CD4-positive, alpha-beta T cell treated with Interleukin-12 subunit alpha and Interleukin-12 subunit beta, for 1 hour (primary cell): ENCODE results near the gene DPPA2.
"Not testable (repeated sequence)": the region's sequence is repeated elsewhere in the genome, so short reads cannot be mapped to it uniquely, and the experiment has no call there.

Experiments
- DNase-seq: peaks from one replicate; pipeline ENCODE4 v3.0.0-alpha.2; 2020

DPPA2 gene, protein sequence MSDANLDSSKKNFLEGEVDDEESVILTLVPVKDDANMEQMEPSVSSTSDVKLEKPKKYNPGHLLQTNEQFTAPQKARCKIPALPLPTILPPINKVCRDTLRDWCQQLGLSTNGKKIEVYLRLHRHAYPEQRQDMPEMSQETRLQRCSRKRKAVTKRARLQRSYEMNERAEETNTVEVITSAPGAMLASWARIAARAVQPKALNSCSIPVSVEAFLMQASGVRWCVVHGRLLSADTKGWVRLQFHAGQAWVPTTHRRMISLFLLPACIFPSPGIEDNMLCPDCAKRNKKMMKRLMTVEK

DNA sequence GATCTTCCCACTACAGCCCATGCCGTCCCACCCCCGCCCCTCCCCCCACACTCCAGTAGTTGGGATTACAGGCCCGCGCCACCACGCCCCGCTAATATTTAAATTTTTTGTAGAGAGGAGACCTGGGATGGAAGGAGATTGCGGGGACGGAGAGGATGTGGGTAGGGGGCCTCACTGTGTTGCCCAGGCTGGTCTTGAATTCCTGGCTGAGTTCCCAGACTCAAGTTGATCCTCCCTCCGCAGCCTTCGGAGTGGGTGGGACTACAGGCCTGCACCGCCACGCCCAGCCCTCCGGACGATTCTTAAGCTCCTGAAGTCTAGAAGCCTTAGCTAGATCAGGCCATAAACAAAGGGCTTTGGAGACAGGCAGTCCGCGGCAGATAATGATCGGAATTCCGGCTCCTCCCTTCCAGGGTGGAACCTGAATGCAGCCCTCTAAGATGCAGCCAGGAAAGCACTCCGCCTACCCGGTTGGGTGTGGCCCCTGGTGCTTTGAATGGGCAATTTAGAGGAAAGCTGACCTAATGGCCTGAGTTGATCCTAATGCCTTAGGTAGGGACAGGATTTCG is at the start of gene DPPA2:
DPPA2 (minus strand) TSS at position 356 of the 569 bp plus-strand sequence. CDS start 1,975 bp downstream, outside the sequence.
- no peak for DNase-seq

DNA sequence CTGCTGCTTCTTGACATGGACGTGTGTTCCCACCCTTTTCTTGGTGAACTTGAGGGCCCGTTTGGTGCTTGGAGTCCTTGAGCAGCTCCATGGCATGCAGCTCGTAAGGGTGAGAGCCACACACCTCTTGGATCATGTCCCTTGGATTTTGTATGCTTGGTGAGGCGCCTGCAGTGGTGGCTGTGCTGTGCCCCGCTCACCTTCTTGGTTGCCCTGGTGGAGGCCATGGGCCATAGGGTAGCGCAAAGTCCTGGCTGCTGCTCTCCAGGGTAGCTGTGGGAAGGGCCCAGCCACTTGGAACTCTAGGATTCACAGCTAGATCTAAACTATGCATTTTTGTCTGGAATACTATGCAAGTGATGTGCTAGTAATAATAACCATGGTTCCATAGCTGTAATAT is 47.8 kb upstream of the DPPA2 start:
- no peak for DNase-seq

DNA sequence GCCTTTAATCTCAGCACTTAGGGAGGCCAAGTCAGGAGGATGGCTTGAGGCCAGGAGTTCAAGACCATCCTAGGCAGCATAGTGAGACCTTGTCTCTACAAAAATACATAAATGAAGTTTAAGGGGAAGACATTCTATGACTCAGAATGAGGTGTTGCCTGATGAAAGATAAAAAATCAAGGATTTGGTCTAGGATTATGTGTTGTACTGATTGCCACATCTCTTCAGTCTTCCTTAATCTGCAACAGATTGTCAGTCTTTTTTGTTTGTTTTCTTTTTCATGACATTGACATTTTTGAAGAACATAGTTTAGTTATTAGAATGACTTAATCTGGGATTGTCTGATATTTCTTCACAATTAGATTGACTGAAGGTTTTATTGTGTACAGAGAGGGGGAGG is 47.3 kb upstream of the DPPA2 start:
- no peak for DNase-seq

DNA sequence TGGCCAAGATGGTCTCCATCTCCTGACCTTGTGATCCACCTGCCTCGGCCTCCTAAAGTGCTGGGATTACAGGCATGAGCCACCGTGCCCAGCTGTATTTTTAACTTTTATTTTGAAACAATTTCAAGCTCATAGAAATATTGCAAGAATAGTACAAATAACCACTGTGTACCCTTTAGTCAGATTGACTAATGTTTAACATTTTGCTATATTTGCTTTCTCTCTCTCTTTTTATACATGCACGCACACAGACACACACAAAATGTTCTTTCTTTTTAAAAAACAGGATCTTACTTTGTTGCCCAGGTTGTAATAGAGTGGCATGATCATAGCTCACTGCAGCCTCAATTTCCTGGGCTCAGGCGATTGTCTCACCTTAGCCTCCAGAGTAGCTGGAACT is 46.5 kb upstream of the DPPA2 start:
- no peak for DNase-seq

DNA sequence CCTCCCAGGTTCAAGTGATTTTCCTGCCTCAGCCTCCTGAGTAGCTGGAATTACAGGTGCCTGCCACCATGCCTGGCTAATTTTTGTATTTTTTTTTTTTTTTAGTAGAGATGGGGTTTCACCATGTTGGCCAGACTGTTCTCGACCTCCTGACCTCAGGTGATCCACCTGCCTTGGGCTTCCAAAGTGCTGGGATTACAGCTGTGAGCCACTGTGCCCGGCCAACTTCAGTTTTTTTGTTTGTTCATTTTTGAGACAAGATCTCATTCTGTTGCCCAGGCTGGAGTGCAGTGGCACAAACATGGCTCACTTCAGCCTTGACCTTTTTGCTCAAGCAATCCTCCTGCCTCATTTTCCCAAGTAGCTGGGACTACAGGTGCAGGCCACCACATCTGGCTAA is 42.5 kb upstream of the DPPA2 start:
- DNase-seq = not testable (repeated sequence)

DNA sequence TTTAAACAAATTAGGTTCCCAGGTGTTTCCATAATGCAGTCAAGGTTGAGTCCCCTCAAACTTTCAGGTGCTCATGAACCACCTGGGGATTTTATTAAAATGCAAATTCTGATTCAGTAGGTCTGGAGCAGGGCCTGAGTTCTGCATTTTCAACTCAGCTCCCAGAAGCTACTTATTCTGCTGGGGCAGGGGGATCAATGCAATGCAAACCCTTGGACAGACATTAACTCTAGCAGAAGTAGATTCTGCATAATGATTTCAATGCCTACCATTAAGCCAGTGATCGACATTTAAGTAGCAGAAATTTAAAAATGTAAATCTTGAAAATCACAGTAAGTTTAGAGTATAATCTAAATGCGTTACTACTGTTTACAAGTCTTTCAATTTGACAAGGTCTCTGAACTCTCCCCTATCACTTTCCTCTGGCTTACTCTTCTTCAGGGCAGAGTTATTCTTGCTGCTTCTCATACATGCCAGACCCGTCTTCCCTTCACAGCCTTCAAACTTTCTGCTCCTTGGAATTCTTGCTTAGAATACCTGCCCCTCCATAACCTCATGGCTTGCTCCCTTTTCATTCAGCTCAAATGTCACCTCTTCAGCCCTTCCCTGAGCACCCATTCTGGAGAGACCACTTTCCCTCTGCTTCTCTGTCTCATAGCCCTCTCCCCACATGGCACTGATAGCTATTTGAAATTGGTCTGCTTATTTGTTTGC is 40.3 kb upstream of the DPPA2 start:
- no peak for DNase-seq

DNA sequence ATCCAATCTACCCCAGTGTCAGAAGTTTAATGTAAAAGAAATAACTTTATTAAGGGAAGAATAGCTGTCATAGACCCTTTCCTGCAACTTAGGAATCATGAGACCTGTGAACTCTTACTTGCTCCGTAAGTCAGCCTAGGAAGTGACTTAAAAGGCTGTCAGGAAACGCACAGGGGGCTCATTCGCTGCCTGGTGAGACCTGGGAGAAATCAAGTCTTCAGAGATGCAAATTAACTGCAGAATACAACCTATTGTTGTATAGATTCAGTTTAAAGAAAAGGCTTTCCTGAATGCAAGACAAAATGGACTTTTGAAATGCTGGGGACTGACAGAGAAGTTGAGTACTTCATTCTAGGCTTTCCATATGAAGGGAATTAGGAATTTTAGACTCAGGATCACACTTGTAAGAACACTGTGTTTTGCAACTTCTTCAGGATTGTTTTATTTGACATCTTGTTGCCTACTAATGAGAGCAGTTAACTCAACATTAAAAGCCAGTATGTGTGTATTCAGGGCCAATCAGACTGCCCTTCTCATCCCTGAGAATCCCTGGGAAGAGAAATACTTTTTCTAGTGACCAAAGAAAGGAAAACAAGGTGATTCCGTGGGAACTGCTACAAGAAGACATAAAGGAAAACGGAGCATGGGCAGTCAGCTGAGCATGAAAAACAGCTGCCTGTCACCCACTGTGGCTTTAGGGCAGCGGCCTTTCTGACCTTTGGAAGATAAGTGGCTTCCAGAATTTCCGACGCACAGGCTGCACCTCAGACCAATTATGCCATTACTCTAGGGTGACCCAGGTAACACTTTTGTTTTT is 39.5 kb upstream of the DPPA2 start:
- no peak for DNase-seq

DNA sequence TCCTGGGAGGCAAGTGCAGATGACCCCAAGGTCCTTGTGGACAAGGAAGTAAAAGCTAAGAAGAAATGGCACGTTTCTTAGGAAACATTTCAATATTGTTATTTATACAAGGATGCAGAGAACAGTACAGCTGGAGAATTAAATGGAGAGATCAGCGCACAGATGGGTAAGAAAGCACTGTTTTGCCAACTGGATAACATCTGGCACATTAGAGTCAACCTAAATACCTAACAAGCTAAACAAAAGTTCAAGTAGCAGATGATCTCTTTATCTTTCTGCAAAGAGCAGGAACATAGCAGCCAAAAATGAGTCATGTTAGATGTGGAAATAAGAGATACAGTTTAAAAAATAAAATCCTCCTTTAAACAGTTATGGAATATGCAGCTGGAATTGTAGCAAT is 36.7 kb upstream of the DPPA2 start:
- DNase-seq = no peak

DNA sequence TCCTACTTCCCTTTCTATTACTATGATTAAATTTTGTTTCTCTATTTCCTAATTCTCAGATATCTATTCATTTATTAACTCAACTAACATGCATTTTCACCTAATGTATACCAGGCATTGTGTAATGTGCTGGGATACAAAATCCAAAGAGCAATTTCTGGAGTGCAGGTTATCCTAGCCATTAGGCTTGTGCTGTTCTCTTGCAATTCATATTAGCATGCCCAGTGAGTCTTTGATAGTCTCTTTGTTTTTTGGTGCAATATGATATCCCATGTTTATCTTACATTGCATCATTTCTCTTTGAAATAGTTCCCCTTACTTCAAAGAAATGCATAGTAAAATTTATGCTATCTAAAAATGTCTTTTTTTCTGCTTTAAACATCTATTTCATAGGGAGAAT is 34.9 kb upstream of the DPPA2 start:
- no peak for DNase-seq

DNA sequence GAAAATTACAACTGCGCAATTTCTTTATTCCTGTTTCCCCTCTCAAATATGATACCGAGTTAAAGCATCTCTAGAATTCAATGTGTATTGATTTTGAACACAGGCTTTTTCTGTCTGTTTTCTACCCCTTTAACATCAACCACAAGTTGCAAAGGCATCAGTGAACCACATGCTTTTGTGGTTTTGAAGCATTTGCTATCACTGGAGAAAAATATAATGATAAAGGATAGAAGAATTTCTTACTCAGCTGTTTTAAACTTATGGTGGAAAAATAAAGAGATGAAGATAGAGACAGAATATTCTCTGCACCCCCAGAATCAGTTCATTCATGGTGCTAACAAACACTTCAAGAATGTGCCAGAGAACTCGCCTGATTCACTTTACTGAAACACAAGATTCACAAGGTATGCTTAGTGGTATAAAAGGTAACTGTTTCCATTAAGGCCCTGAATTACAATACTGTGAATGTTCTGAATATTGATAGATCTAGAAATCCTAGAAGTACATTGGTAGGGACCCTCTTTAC is 30.5 kb upstream of the DPPA2 start:
- DNase-seq = no peak

DNA sequence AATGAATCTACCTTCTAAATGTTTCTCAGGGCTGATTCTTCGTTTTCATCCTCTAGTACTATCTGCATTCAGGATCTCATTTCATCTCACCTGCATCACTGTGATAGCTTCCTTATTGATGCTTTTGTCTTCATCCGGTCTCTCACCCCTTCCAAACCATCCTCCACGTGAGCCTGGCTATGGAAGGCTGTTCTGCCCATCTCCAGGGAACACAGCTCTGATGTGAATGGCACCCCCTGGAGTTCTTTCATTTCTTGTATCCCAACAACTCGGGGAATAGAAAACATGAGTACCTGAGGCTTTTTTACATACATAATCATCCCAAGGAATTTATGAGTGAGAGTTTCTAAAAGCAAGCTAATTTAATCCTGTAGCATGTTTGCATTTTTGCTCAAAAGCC is 29.8 kb upstream of the DPPA2 start:
- DNase-seq = no peak

DNA sequence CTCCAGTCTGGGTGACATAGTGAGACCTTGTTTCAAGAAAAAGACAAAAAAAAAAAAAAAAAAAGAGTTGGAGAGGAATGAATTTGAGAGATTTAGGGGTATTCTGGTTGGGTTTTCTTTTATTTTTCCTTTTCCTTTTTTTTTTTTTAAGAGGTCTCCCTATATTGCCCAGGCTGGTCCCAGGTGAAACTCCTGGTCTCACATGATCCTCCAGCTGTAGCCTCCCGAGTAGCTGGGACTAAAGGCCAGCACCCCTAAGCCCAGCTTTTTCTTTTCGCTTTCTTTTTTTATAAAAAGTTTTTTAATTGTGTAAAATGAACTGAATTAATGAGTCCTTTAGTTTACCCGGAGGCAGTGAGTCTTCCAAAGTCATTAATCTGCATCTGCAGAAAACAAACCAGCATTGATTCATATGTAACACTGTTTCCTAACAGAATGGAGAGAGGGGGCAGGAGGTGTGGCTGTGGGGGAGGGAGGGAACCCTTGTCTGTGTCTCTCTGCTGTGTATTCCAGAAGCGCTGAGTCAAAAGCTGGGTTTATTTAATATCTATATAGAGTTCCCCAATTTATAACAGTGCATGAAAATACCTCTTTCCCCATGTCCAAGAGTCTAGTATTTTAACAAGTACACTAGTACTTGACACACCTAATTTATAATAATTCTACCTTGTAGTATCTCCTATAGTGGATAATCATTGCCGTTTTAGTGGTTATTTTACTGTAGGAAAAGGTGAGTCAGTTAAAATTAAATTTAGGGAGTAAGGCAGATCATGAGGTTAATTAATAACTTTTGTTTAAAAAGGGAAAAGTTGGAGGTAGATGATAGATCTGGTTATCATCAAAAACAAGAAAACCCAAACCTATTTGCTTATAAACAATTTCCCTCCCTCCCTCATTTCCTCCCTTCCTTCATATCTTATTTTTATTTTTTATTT is 23.7 kb upstream of the DPPA2 start:
- DNase-seq = no peak

DNA sequence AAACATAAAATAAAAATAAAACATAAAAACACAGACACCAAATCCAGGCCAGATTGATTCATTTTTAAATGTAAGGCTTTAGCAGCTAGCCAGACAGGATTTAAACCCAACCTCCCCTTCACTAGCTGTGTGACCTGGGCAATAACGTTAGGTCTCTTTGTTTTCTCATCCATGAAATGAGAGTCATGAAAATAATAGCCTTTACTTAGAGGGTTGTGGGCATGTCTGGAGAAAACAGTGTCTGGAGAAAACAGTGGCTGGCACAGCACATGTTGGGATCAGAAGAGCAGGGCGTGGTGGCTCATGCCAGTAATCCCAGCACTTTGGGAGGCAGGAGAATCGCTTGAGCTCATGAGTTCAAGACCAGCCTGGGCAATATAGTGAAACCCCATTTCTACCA is 22.9 kb upstream of the DPPA2 start:
- DNase-seq = no peak

DNA sequence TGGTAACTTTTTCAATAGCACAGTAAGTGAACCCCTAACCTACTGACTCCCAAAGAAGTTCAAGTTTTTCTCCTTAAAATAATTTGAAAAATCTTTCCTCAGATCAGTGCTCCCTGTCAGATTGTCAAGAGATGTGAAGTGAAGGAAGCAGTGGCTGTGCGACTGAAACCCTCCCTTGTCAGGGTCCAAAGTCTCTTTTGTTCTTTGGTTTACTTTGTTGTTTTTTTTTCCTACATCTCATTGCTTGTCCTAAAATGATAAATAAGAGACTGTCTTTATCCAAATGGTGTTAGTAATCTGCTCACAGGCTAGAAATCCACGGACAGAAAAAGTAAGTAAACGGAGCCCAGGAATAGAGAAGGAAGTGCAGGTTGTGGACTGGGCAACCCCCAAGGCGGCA is 22.0 kb upstream of the DPPA2 start:
- no peak for DNase-seq

DNA sequence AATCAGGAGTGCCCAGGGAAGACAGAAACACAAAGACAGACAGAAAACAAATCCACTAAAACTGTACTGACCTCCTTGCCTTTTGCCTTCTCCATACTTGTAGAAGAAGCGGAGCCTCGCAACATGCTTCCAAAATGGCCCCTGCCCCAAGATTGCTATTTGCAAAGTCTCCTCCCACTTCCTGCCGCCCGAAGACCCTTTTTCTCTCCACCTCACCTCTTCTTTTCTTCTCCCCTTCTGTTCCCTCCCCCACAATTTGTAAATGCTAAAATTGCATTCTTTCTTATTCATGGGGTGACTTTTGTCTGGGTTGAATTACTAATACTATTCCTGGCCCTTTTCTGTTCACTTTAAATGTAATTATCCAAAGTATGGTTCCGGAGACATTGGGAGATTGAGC is 21.1 kb upstream of the DPPA2 start, which contains the start of gene DPPA4:
DPPA4 (minus strand) TSS at position 154 of the 400 bp plus-strand sequence; CDS start at position 125, 29 bp downstream.
- DNase-seq = no peak

DNA sequence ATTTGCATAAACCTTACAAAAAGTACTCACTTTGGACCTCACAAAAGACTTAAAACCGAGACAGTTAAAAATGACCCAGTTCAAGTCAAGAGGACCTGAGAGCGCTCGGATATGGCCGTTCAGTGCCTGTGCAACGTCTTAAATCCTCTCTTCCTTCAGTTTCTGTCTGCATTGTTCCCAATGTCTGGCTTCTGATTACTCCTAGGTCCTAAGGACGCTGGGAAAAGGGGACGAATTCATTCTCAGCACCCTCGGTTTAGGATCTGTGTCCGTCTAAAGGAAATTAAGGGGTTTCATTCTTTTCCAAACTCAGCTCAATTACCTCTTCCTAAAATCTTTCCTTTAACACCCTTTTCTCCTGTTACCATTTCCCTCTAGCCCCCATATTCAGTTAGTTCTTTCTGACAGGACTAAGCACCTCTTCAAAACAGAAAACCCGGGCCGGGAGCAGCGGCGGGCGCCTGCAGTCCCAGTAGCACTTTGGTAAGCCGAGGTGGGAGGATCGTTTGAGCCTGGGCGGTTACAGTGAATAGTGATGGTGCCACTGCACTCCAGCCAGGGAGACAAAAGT is 20.1 kb upstream of the DPPA2 start:
- peak; percentile 9 for DNase-seq

DNA sequence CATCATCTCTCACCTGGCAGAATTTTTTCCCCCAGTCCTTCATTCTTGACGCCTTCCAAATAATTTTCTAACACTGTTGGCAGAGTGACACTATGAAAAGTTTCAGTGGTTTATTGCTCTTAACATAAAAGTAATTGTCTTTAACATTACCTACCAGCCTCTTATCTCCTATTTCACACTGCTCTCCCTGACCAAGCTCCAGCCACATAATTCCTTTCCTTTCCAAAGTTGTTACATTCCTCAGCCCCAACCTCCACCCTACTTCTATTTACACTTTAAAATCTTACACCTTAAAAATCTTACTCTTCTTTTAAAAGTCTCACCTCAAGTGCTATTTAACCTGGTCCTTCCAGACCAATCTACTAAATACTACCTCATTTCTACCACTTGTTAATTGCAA is 18.3 kb upstream of the DPPA2 start:
- no peak for DNase-seq

DNA sequence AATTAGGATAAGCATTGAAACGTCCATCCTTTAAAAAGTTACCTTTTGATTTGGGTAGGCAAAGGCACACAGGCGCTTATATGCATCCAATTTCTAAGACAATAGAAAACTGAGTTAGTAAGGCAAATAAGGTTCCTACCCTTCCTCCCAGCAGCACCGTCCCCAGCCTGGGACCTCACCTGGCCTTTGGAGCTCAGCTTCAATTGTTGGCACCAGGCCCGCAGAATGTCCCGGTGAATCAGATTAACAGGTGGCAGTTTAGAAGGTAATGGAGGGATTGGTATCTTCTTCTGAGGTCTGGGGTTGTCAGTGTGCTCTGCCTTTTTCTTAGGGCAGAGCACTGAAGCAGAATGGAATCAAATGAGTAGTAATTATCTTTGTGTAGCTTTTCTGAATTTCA is 15.4 kb upstream of the DPPA2 start:
- DNase-seq = no peak

DNA sequence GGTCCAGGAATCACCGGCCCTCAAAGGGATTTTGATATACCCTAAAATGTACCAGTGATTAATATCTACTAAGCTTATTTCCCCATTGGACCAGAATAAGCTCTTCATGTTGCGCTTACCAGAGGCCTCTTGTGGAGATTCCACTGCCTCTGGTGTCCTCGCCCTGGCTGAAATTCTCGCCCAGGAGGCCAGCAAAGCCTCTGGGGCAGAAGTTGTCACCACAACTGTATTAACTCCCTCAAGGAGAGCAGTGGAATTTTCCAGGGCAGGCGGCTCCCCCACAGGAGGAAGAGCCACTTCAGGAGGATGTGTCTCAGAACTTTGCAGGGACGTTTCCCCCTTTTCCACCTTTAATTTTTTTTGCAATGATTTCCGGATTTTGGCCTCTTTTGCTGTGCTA is 14.1 kb upstream of the DPPA2 start:
- DNase-seq = no peak

DNA sequence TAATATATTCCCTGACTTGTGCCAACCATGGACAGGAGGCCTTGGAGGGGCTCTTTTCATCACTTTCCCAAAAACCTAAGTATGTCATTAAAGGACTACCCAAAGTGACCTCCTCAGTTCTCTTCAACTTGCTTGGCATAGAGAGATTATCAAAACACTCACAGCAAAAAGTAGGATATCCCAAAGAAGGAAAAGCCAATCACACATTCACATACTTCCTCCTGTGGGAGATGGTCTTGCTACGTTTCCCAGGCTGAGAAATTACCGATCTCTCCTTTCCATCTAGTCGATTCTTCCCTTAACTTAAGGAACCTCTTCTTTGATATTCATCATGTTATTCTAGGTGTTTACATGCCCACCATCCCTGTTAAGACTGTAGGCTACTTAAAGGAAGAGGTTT is 11.9 kb upstream of the DPPA2 start:
- no peak for DNase-seq

DNA sequence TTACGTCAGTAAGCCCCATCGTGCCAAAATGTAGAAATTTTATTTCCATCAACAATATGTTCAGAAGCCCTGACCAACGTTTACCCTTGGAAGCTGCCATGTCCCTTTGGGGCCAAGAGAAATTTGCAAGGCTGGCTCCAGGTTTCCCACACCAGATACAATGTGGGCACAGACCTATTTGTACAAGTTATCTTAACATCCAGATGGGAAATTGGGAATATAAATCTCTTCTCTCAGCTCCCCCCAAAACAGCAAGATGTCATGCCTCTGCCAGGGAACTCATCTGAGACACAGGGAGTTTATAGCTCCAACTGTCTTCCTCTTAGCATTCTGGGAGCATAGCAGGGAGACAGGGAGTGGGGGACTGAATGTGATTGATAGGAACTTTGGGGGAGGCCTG is 9.3 kb upstream of the DPPA2 start:
- no peak for DNase-seq

DNA sequence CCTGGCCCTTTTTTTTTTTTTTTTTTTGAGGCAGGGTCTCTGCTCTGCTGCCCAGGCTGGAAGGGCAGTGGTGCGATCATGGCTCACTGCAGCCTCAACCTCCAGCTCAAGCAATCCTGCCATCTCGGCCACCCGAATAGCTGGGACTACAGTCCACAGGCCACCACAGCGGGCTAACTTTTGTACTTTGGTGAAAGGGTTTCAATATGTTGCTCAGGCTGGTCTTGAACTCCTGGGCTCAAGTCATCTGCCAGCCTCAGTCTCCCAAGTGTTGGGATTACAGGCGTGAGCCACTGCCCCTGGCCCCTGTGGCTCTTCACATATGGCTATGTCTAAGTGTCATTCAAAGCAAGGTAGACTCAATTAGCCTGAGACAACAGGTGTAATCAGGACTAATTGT is 8.8 kb upstream of the DPPA2 start:
- no peak for DNase-seq
